ENCODE results near the gene PI4KB.

DNA sequence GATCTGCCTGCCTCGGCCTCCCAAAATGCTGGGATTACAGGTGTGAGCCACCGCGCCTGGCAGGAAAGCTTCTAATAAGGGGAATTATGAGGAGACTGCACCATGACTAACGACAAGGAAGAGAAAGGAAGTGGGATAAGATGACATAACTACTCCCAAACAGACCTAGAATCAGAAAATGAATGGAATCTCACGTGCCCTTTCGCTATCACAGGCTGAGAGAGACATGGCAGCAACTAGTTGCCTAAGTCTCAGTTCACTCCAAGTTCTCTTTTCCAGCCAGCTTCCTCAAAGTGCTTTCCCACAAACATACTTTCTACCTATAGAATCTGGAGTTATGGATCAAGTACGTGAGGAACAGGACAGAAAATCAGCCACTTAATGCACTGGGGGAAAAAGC is 2.0 kb downstream of the PI4KB start:
- TF ChIP-seq POLR2A (IDR thresholded peaks at IDR 0.05; ENCODE audit: low read depth, low read length) (no peak), TAF1 (IDR thresholded peaks at IDR 0.05; ENCODE audit: borderline replicate concordance, low read depth, low read length) (no peak)

All from GM12892 (cell line).